GM18505 (cell line): Measurements from ENCODE around the gene HIGD1B.
"Not testable (repeated sequence)": the region's sequence is repeated elsewhere in the genome, so short reads cannot be mapped to it uniquely, and the experiment has no call there.

ENCODE experiments used
- ATAC-seq: cut with Tn5 transposase; IDR thresholded peaks from one replicate; pipeline ENCODE4 v1.9.1; 2021; ENCODE audit not compliant: unreplicated experiment
- POLR2A ChIP-seq: IDR thresholded peaks from 4 replicates; pipeline ENCODE4 v1.6.1; 2011; ENCODE audit warnings: borderline replicate concordance; ENCODE audit not compliant: insufficient read depth, insufficient read length; ENCODE audit errors: extremely low read depth

Gene HIGD1B

GRCh38 chr17:44847586-44847985, at the start of gene HIGD1B:
HIGD1B (plus strand) TSS chr17:44847883; CDS start chr17:44848153, 270 bp downstream.
- TF ChIP-seq POLR2A: no peak
- no peak for ATAC-seq

DNA sequence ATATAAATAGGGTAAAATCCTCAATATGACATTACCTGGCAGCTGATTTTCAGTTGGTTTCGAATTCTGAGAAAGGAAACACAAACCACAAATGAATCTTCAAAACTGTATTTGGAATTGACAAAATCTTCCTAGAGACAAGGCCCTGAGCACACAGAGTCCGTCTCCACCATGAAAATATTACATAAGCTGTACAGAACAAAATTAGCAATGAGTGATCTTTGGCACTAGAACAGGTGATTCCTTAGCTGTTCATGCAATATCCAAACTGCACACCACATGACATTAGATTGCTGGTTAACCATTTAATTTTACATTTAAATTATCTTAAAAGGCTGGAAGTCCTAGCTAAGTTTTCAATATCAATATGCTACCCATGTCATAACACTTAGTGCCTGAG, 49.3 kb upstream of the HIGD1B start:
- ATAC-seq: no peak
- no peak for TF ChIP-seq POLR2A

GRCh38 chr17:44801880-44802279, 45.8 kb upstream of the HIGD1B start:
- no peak for TF ChIP-seq POLR2A
- ATAC-seq: no peak

GRCh38 chr17:44804302-44805089, 43.2 kb upstream of the HIGD1B start:
- no peak for ATAC-seq
- TF ChIP-seq POLR2A: no peak

- TF ChIP-seq POLR2A: no peak
- no peak for ATAC-seq
These were observed 40.4 kb upstream of the HIGD1B start for GRCh38 chr17:44807093-44807816.

DNA sequence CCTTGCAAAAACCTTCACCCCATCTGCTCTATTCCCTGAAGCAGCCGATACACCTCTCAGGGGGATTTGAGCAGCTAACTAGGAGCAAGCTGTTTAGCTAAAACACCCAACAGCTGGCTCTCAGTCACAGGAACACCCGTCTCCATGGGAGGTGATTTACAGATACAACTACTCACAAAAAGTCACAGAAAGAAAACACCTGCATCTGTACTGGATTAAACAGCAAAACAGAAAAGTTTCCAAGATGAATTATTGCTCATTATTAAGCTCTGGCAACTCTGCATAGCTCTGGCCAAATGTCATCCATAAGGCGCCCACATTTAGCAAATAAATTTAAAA, 39.9 kb upstream of the HIGD1B start:
- TF ChIP-seq POLR2A: no peak
- ATAC-seq: no peak

- no peak for TF ChIP-seq POLR2A
- ATAC-seq: no peak
These were observed 39.5 kb upstream of the HIGD1B start for GRCh38 chr17:44808156-44808555.

DNA sequence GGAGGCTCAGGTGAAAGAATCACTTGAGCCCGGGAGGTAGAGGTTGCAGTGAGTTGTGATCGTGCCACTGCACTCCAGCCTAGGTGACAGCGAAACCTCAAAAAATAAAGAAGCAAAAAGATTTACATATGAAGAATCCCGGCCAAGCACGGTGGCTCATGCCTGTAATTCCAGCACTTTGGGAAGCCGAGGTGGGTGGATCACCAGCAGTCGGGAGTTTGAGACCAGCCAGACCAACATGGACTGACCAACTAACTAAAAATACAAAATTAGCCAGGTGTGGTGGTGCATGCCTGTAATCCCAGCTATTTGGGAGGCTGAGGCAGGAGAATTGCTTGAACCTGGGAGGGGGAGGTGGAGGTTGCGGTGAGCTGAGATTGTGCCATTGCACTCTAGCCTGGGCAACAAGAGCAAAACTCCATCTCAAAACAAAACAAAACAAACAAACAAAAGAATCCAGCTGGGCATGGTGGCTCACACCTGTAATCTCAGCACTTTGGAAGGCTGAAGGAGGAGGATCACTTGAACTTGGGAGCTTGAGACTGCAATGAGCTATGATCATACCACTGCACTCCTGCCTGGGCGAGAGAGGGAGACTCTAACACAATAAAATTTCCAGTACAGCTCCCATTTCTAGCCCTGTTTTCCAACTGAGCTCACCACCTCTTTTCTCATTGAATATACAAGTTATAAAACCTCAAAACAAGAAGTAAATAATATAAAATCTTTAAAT, 38.9 kb upstream of the HIGD1B start:
- ATAC-seq: not testable (repeated sequence)

DNA sequence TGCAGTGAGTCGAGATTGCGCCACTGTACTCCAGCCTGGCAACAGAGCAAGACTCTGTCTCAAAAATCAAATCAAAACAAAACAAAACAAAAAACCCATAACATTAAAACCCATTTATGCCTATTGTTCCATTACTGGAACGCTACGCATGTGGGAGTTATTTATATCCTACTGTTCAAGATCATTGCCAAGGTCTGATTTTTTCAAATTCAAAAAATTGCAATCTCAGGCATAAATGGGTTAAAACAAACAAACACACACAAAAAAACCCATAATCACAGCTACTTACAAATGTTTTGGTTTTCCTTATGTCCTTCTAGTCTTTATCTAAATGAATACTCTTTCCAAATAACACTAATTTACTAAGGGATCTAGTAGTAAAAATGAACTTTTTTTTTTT, 35.4 kb upstream of the HIGD1B start:
- no peak for ATAC-seq
- no peak for TF ChIP-seq POLR2A

DNA sequence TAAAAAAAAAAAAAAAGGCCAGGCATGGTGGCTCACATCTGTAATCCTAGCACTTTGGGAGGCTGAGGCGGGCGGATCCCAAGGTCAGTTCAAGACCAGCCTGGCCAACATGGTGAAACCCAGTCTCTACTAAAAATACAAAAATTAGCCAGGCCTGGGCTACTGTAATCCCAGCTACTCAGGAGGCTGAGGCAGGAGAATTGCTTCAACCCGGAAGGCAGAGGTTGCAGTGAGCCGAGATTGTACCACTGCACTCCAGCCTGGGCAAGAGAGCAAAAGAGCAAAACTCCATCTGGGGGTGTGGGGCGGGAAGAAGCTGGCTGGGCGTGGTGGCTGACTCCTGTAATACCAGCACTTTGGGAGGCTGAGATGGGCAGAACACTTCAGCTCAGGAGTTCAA, 29.2 kb upstream of the HIGD1B start:
- not testable (repeated sequence) for ATAC-seq

DNA sequence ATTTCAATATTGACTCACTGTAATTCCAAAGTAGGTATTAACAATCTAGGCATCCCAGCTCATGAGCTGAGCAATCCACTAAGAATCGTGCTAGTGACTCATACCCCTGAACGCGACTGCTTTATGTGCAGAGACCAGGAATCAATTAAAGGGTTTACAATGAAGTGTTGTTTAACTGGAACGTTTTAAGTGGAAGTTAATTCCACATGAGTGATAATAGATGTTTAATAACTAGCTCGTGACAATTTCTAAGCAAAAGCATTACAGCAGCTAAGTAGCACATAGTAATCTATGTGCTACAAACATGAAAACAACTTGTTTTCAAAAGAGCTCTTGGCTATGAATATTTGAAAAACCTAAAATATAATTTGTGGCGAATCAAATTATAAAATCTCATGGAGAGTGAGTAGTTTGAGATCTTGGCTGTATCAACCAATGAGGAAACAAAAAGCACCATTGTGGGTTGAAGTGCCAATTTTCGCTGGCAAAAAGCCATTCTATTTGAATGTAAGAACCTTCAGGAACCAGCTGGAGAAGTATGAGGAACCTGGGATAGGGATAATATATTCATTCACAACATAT, 27.0 kb upstream of the HIGD1B start:
- no peak for TF ChIP-seq POLR2A
- ATAC-seq: no peak

DNA sequence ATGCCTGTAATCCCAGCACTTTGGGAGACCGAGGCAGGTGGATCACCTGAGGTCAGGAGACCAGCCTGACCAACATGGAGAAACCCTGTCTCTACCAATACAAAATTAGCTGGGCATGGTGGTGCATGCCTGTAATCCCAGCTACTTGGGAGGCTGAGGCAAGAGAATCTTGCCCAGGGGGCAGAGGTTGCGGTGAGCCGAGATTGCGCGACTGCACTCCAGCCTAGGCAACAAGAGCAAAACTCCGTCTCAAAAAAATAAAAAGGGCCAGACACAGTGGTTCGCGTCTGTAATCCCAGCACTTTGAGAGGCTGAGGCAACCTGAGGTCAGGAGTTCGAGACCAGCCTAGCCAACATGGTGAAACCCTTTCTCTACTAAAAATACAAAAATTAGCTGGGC, 22.4 kb upstream of the HIGD1B start:
- ATAC-seq: not testable (repeated sequence)

GRCh38 chr17:44826123-44826790, 21.4 kb upstream of the HIGD1B start:
- no peak for ATAC-seq
- no peak for TF ChIP-seq POLR2A
